ENCODE measurements around the gene KCNAB1. TPM values are rescaled to one million over a fixed set of nuclear protein-coding genes. Genes with fewer than 3 reads are reported as not detected.

The KCNAB1 gene
- total and polyA plus RNA-seq, 4 donors = 0.76 to 2.8 (median 1.0) TPM

DNA sequence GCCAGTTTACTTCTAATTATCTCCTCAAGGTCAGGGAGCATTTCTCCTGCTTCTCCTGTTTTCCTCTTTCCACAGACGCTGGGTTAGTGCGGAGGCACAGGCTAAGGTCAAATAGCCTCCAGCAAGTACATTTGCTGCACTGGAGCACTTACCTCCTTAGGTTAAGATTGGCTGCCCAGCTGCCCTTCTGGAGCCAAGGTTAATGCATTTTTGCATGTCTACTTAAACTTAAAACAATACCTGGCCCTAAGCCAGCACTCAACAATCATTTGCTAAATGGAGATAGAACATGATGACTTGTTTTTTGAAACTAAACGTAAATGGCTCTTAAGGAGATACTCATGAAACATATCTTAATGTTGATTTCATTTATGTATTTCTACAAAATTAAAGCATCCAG, 351.1 kb downstream of the KCNAB1 start:
- DNase-seq (ENCODE audit: low spot score) = no peak
- 65% methylated on average over 3 of the region's 3 CpGs for WGBS

DNA sequence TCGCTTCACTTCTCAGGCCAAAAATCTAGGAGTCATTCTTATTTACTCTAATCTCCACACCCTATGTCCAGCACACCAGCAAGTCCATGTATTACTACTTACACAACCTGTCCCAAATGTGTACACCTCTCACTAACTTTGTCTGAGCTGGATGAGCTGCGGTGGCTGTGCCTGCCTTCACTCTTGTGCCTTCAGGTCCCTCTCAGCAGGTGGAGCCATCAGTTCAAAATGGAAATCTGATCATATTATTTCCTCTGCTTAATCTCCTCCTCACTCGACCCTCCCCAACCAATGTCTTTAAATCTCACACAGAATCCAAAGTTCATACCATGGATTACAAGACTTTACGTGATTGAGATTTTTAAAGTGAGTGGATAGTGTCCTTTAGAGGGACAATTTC, 351.8 kb downstream of the KCNAB1 start:
- no peak overlapping the region for H3K27ac ChIP-seq (ENCODE audit: low read depth in 1 of 2, low read length in 2 of 2)
- H3K9me3 ChIP-seq (ENCODE audit: control insufficient read depth in 4 of 4, low read length in 3 of 4) = no peaks in the 10 kb centered on the region
- H3K27me3 ChIP-seq (ENCODE audit: control insufficient read depth in 4 of 4, insufficient read depth in 4 of 4, low read length in 3 of 4) = no peaks in the 10 kb centered on the region
- no peak for DNase-seq (ENCODE audit: low spot score)
- no peaks in the 10 kb centered on the region for H3K4me1 ChIP-seq (ENCODE audit: control insufficient read depth in 4 of 4, insufficient read depth in 4 of 4, low read length in 3 of 4)
- H3K36me3 ChIP-seq (ENCODE audit: control insufficient read depth in 4 of 4, insufficient read depth in 3 of 4, low read depth in 1 of 4, low read length in 3 of 4) = no peaks in the 10 kb centered on the region
- 75% methylated on average over 4 of the region's 4 CpGs for WGBS
- H3K4me3 ChIP-seq (ENCODE audit: low read depth in 1 of 3, low read length in 3 of 3) = no peak overlapping the region
- H3K9ac ChIP-seq (ENCODE audit: low read depth in 1 of 2, low read length in 2 of 2) = no peak overlapping the region
- no peak for TF ChIP-seq FOXA1 (IDR thresholded peaks at IDR 0.05)
- TF ChIP-seq RAD21 (IDR thresholded peaks at IDR 0.05) = no peak
- TF ChIP-seq NR2F2 (IDR thresholded peaks at IDR 0.05) = no peak
- no peak for TF ChIP-seq EGR1 (IDR thresholded peaks at IDR 0.05; ENCODE audit: low read depth in 2 of 2)
- TF ChIP-seq HNF4G (IDR thresholded peaks at IDR 0.05) = no peak
- TF ChIP-seq FOXA2 (IDR thresholded peaks at IDR 0.05) = no peak
- TF ChIP-seq, protein P1, sequence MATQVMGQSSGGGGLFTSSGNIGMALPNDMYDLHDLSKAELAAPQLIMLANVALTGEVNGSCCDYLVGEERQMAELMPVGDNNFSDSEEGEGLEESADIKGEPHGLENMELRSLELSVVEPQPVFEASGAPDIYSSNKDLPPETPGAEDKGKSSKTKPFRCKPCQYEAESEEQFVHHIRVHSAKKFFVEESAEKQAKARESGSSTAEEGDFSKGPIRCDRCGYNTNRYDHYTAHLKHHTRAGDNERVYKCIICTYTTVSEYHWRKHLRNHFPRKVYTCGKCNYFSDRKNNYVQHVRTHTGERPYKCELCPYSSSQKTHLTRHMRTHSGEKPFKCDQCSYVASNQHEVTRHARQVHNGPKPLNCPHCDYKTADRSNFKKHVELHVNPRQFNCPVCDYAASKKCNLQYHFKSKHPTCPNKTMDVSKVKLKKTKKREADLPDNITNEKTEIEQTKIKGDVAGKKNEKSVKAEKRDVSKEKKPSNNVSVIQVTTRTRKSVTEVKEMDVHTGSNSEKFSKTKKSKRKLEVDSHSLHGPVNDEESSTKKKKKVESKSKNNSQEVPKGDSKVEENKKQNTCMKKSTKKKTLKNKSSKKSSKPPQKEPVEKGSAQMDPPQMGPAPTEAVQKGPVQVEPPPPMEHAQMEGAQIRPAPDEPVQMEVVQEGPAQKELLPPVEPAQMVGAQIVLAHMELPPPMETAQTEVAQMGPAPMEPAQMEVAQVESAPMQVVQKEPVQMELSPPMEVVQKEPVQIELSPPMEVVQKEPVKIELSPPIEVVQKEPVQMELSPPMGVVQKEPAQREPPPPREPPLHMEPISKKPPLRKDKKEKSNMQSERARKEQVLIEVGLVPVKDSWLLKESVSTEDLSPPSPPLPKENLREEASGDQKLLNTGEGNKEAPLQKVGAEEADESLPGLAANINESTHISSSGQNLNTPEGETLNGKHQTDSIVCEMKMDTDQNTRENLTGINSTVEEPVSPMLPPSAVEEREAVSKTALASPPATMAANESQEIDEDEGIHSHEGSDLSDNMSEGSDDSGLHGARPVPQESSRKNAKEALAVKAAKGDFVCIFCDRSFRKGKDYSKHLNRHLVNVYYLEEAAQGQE (IDR thresholded peaks at IDR 0.05) = no peak
- TF ChIP-seq TAF1 (conservative IDR thresholded peaks at IDR 0.05) = no peak
- no peak for TF ChIP-seq HNF4A (conservative IDR thresholded peaks at IDR 0.05)
- TF ChIP-seq, protein P2, sequence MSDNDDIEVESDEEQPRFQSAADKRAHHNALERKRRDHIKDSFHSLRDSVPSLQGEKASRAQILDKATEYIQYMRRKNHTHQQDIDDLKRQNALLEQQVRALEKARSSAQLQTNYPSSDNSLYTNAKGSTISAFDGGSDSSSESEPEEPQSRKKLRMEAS (IDR thresholded peaks at IDR 0.05) = no peak

More for the DNA sequence above, 351.1 kb downstream of the KCNAB1 start:
- Histone ChIP-seq H3K36me3 (ENCODE audit: control insufficient read depth in 4 of 4, insufficient read depth in 3 of 4, low read depth in 1 of 4, low read length in 3 of 4) (no peaks in the 10 kb centered on the region), H3K27me3 (ENCODE audit: control insufficient read depth in 4 of 4, insufficient read depth in 4 of 4, low read length in 3 of 4) (no peaks in the 10 kb centered on the region), H3K9me3 (ENCODE audit: control insufficient read depth in 4 of 4, low read length in 3 of 4) (no peaks in the 10 kb centered on the region), H3K9ac (ENCODE audit: low read depth in 1 of 2, low read length in 2 of 2) (no peak overlapping the region), H3K27ac (ENCODE audit: low read depth in 1 of 2, low read length in 2 of 2) (no peak overlapping the region), H3K4me1 (ENCODE audit: control insufficient read depth in 4 of 4, insufficient read depth in 4 of 4, low read length in 3 of 4) (no peaks in the 10 kb centered on the region), H3K4me3 (ENCODE audit: low read depth in 1 of 3, low read length in 3 of 3) (no peak overlapping the region)
- TF ChIP-seq HNF4A (conservative IDR thresholded peaks at IDR 0.05) (no peak), TAF1 (conservative IDR thresholded peaks at IDR 0.05) (no peak), EGR1 (IDR thresholded peaks at IDR 0.05; ENCODE audit: low read depth in 2 of 2) (no peak), SP1 (IDR thresholded peaks at IDR 0.05) (no peak), NR2F2 (IDR thresholded peaks at IDR 0.05) (no peak), YY1 (IDR thresholded peaks at IDR 0.05) (no peak), JUND (IDR thresholded peaks at IDR 0.05) (no peak), FOXA1 (IDR thresholded peaks at IDR 0.05) (no peak), HNF4G (IDR thresholded peaks at IDR 0.05) (no peak), GABPA (IDR thresholded peaks at IDR 0.05 in 1 of 2, conservative IDR thresholded peaks at IDR 0.05 in 1 of 2) (no peak), RAD21 (IDR thresholded peaks at IDR 0.05) (no peak), RXRA (IDR thresholded peaks at IDR 0.05) (no peak)
- TF ChIP-seq, protein P1 (IDR thresholded peaks at IDR 0.05) = no peak
- TF ChIP-seq, protein P3, sequence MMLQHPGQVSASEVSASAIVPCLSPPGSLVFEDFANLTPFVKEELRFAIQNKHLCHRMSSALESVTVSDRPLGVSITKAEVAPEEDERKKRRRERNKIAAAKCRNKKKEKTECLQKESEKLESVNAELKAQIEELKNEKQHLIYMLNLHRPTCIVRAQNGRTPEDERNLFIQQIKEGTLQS (IDR thresholded peaks at IDR 0.05) = no peak
- TF ChIP-seq, protein P4, sequence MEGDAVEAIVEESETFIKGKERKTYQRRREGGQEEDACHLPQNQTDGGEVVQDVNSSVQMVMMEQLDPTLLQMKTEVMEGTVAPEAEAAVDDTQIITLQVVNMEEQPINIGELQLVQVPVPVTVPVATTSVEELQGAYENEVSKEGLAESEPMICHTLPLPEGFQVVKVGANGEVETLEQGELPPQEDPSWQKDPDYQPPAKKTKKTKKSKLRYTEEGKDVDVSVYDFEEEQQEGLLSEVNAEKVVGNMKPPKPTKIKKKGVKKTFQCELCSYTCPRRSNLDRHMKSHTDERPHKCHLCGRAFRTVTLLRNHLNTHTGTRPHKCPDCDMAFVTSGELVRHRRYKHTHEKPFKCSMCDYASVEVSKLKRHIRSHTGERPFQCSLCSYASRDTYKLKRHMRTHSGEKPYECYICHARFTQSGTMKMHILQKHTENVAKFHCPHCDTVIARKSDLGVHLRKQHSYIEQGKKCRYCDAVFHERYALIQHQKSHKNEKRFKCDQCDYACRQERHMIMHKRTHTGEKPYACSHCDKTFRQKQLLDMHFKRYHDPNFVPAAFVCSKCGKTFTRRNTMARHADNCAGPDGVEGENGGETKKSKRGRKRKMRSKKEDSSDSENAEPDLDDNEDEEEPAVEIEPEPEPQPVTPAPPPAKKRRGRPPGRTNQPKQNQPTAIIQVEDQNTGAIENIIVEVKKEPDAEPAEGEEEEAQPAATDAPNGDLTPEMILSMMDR (IDR thresholded peaks at IDR 0.05; ENCODE audit: low read depth, low read length, missing input control) = no peak
- TF ChIP-seq, protein P5, sequence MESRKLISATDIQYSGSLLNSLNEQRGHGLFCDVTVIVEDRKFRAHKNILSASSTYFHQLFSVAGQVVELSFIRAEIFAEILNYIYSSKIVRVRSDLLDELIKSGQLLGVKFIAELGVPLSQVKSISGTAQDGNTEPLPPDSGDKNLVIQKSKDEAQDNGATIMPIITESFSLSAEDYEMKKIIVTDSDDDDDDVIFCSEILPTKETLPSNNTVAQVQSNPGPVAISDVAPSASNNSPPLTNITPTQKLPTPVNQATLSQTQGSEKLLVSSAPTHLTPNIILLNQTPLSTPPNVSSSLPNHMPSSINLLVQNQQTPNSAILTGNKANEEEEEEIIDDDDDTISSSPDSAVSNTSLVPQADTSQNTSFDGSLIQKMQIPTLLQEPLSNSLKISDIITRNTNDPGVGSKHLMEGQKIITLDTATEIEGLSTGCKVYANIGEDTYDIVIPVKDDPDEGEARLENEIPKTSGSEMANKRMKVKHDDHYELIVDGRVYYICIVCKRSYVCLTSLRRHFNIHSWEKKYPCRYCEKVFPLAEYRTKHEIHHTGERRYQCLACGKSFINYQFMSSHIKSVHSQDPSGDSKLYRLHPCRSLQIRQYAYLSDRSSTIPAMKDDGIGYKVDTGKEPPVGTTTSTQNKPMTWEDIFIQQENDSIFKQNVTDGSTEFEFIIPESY (IDR thresholded peaks at IDR 0.05) = no peak

Measured in liver (tissue), 9 donors.